NCI-H69 (cell line): Measurements from ENCODE around the gene PRPF40B.
"Not testable (repeated sequence)": the region's sequence is repeated elsewhere in the genome, so short reads cannot be mapped to it uniquely, and the experiment has no call there.

ENCODE experiments used
- DNase-seq: peaks from one replicate; lab custom pipeline; 2025; lab: John Stamatoyannopoulos, UW

The PRPF40B gene

DNA sequence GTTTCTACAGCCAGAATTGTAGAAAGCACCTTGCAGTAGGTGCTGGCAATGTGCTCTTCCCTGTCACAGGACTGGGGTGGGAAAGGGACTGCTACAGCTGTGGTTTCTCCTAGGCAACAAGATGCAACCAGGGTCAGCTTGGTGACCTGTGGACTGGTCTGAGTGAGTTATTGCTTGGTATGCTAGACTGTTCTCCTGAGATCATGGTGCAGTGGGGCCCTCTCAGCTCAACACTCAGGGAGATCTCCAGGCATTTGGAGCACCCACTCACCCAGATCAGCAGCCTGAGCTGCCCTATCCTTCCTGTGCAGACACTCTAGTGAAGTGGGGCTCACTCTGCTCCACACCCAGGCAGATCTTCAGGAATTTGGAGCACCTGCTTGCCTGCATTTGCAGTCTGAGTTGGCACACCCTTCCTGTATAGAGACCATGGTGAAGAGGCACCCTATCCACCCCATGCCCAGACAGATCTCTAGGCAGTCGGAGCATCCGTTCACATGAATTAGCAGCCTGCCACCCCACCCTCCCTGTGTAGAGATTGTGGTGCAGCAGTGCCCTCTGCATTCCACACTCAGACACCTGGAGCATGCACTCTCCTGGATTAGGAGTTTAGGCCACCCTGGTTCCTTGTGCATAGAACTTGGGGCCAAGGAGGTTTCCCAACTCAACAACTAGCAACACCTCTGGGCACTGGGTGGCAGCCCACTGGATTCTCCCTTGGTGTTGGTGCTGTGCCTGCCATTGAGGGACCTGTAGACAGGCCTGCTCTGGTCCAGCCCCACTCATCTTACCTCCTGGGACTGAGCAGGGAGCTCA is 14.1 kb upstream of the PRPF40B start:
- no peak for DNase-seq

- DNase-seq: peak; percentile 79
These were observed 13.5 kb upstream of the PRPF40B start for GRCh38 chr12:49609875-49610154.

DNA sequence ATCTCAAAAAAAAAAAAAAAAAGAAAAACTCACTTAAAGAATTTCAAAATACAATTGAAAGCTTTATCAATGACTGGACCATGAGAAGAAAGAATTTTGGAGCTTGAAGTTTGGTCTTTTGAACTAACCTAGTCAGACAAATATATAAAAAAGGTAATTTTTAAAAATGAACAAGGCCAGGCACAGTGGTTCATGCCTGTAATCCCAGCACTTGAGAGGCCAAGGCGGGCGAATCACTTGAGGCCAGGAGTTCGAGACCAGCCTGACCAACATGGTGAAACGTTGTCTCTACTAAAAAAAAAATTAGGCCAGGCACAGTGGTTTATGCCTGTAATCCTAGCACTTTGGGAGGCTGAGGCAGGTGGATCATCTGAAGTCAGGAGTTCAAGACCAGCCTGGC is 12.6 kb upstream of the PRPF40B start:
- DNase-seq: not testable (repeated sequence)

- no peak for DNase-seq
These were observed 11.2 kb upstream of the PRPF40B start for GRCh38 chr12:49612210-49612609.

DNA sequence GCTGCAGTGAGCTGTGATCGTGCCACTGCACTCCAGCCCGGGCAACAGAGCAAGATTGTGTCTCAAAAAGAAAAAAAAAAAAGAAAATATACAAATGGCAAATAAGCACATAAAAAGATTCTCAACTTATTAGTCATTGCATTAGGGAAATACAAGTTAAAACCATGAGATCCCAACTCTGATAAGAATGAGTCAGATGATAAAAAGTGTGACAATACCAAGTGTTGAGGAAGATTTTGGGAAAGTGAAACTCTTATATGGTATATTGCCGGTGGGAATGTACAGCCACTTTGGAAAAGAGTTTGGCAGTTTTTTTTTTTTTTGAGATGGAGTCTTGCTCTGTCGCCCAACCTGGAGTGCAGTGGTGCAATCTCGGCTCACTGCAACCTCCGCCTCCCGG is 7.6 kb upstream of the PRPF40B start:
- DNase-seq: no peak

- DNase-seq: peak; percentile 24
These were observed 6.7 kb upstream of the PRPF40B start for GRCh38 chr12:49616533-49617219.

DNA sequence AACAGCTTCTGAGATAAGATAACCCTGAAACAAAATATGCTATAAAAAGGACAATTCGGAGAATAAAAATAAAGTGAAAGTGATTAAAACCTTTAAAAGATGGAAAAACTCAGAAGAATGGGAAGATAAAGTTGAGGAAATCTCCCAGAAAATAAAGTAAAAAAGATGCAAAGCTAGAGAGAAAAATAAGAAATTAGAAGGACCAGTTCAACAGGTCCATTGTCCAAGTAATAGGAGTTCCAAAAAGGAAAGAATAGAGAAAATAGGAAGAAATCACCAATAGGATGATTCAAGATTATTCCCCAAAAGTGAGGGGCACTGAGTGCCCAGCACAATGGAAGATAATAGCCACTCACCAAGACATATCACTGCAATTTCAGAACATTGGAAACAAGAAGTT is 4.8 kb upstream of the PRPF40B start:
- no peak for DNase-seq

DNA sequence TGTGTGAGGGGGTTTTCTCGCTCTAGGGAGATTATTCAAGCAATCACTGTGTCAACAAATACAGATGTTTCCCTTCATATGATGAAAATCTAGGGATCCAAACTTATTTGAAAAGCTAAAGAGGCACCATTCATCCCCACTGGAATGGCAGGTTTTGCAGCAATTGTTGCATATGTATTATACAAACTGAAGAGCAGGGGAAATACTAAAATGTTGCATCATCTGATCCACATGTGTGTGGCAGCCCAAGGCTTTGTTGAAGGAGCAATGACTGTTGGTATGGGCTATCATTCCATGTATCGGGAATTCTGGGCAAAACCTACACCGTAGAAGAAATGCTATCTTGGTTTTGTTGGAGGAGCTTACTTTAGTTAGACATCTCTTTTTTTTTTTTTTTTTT is 4.1 kb upstream of the PRPF40B start:
- DNase-seq: peak; percentile 64

GRCh38 chr12:49621651-49622500 is 1.5 kb upstream of the PRPF40B start:
- peak; percentile 27 for DNase-seq

DNA sequence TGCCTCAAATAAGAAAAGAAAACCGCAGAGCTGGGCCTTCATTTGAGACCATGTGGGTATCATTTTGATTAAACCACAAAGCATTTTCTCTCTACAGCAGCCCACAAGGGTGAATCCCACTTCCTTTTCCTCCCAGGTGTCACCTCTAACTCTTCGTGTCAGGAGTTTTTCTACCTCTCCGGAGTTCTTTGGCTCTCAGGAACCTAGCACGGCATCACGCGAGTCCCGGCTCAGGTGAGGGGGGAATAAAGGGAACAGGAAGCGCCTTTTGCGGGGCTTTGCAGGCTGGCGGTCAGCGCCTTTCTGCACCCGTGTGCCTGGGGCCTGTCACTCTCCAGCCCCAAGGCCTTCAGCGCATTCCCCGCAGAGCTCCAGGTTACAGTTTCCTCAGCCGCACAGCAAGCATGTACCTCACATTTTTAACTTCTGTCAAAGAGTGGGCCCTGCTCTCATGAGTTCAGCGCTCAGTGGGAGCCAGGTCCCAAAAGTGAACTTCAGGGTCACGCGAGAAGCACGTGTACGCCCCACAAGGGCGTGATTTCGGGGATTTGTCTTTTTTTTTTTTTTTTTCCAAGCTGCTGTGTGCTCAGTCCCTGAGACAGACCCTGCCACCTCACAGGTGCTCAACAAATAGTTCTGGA is 740 bp upstream of the PRPF40B start:
- peak; percentile 76 for DNase-seq

GRCh38 chr12:49624921-49625577 is 1.7 kb downstream of the PRPF40B start:
- DNase-seq: peak; percentile 48

DNA sequence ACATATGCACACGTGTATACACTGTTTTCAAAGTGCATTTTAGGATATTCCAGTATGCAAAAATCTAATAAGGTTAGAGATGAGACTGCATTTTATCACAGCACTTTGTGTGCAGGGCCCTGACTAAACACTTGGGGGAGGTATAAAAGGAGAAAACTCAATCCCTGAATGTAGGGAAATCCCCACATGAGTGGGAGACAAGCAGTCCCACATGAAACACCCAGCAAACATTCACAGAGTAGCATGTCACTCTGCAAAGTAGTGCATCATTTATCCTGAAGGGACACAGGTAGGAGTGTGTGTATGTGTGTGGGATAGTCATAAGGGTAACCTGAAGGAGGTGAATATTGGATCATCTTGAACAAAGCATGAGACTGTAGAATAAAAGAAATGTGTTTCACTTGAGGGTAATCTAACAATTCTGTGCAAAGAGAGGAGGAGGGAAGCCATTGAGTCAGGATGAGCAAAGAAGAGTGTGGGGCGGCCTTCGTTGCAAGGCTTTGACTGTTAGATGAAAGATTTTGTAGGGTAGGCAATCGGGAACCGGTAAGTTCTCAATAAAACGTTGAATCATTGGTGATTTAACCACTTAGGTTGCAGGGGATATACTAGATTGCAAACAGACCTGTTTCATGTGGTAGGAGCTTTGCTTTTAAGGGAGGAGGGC is 2.9 kb downstream of the PRPF40B start:
- no peak for DNase-seq

GRCh38 chr12:49626836-49627235 is 3.5 kb downstream of the PRPF40B start:
- DNase-seq: no peak

GRCh38 chr12:49627752-49628360 is 4.5 kb downstream of the PRPF40B start:
- no peak for DNase-seq

- DNase-seq: no peak
These were observed 8.1 kb downstream of the PRPF40B start for GRCh38 chr12:49631336-49631907.

DNA sequence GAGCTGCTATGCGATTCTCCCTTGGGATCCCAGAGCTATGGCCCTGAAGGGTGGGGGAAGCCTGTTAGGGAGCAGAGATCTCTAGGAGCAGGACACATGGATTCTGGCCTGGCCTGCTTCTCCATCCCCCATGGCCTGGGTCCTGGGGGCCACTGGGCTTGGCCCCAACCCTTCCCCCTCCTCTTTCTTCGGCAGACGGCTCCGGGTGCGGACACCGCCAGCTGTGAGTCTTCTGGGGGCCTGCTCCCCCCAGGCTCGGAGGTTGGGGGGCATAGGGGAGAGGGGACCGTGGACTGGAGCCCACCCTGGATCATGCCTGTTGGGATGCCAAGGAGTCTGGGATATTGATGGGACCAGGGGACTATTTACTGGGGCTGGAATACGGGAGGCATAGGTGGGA is 9.0 kb downstream of the PRPF40B start:
- DNase-seq: no peak

DNA sequence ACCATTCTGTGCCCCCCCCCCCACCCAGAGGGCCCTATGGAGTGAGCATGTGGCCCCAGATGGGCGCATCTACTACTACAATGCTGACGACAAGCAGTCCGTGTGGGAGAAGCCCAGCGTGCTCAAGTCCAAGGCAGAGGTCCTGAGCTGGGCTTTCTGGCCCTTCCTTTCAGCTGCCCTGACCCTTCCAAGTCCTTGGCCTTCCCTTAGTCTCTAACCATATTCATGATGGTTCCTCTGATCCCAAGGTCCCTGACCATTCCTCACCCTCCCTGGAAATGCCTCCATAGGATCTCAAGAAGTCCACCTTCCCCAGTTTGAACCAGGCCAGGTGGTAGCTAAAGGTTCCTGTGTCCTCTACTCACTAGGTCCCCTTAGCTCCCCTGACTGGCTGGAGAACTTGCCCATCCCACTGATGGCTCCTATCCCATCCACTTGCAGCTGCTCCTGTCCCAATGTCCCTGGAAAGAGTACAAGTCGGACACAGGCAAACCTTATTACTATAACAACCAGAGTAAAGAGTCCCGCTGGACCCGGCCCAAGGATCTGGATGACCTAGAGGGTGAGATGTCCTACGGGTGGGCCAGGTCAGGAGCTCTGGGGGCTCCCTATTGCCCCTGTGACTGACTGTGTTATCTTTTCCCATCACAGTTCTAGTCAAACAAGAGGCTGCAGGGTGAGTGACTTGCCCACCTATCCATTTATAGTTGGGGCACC is 9.8 kb downstream of the PRPF40B start:
- DNase-seq: no peak

GRCh38 chr12:49633703-49634345 is 10.5 kb downstream of the PRPF40B start:
- DNase-seq: no peak

GRCh38 chr12:49635036-49635435 is 11.7 kb downstream of the PRPF40B start:
- no peak for DNase-seq
